Measurements from ENCODE around the gene GNG7.

Gene GNG7

DNA sequence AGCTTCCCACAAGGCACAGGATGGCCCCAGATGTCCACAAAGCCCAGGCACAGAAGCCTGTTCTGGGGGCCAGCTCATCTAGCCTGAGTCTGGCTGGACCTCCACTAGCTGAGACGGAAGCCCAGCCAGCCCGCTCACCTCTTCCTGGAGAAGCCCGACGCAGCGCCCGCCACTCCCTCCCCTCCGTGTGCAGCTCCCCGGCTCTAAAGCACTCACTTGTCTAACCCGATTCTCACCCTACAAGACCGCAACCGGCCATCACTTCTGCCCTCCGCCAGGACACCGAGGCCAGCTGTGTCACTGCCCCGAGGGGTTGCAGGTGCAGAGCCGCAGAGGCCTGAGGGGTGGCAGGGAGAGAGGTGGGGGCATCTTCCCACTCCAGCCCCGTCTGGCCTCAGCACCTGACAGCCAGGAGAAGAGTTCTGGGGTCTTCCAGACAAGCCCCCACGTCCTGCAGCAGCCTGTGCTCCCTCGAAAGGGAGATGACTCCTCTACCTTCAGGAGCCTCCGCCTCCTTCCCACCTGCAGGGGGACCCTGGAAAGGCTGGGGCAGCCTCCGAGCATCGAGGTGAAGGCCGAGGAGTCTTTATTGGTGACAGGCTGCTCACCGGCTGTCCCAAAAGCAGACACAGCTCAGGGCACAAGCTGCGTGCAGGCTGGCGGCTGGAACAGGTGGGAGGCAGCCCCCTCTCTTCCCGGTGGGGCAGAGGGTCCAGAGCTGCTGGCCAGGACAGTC is 24.6 kb upstream of the GNG7 start:
- DNase-seq (ENCODE audit: low read depth in 2 of 3, low spot score in 1 of 3) = no peak

DNA sequence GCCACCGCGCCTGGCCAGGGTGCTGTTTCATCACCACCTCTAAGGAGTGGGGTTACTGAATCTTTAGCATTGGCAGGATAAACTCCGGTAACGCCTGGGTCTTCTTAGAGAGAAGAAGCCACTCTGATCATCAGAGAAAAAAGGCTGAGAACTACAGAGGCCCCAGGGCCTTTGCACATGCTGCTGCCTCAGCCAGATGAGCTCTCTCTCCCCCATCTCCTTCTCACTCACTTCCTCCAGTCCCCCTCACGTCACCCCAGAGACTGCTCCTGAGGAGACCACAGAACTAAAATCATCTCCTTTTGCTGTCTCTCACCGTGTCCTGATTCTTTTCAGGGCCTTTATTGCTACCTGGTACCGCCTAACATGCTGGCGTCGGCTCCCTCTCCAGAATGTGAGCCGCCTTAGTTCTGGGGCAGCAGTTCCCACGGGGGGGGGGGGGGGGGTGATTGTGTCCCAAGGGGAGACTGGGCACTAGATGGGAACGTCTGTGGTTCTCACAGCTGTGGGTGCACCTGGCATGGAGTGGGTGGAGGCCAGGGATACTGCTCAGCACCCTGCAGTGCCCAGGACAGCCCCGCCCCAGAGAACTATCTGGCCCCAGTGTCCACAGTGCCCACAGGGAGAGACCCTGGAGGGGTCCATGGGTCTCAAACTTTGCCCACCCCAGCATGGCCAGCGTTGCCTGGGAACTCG is 23.8 kb upstream of the GNG7 start:
- no peak for DNase-seq (ENCODE audit: low read depth in 2 of 3, low spot score in 1 of 3)

DNA sequence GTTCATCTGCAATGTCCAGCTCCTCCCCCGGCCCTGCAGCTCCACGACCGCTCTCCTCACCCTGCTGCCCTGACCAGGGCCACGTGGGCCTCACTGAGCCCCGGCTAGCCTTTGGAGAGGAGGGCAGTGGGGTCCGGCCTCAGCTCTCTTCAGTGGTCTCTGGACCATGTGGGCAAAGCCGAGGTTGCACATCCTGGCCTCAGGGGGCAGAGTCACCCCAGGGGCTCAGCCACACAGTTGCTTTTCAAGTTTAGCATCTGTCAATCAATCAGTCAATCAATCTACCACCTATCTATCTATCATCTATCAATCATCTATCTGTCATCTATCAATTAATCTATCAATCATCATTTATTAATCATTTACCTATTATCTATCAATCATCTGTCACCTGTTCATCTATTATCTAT is 21.7 kb upstream of the GNG7 start:
- DNase-seq (ENCODE audit: low read depth in 2 of 3, low spot score in 1 of 3) = no peak

DNA sequence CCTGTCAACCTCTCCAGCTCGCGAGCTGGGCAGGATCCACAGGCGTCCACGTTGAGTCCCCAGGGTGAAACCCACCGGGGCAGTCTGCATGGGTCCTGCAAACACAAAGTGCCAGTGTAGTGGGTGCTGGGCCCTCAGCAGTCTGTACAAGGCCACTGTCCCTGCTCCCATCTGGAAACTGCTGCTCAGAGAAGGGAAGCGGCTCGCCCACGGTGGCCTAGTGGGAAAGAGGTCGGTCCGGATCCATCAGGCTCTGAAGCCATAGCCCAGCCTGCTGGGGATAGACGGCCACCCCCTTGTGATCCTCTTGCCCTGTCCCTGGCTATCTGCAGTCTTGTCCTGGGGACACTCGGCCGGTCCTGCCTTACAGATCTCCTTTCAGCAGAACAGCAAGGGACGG is 21.3 kb upstream of the GNG7 start:
- DNase-seq (ENCODE audit: low read depth in 2 of 3, low spot score in 1 of 3) = no peak

DNA sequence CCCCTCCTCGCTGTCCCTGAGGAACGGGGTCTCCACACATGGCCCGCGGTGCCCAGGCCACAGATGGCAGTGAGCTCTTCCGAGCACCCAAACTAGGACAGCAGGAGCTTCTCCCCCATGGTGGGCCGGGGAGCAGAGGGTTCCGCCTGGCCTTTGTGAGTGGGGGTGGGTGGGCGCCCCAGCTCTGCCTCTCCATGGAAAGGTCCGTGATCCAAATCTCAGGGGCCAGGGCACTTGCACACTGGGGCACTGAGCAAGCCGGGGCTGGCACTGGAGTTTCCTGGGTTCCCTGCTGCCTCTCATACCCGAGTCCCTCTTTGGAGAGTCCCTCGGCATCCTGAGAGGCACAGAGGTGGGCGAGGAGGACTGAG is 20.8 kb upstream of the GNG7 start:
- no peak for DNase-seq (ENCODE audit: low read depth in 2 of 3, low spot score in 1 of 3)

DNA sequence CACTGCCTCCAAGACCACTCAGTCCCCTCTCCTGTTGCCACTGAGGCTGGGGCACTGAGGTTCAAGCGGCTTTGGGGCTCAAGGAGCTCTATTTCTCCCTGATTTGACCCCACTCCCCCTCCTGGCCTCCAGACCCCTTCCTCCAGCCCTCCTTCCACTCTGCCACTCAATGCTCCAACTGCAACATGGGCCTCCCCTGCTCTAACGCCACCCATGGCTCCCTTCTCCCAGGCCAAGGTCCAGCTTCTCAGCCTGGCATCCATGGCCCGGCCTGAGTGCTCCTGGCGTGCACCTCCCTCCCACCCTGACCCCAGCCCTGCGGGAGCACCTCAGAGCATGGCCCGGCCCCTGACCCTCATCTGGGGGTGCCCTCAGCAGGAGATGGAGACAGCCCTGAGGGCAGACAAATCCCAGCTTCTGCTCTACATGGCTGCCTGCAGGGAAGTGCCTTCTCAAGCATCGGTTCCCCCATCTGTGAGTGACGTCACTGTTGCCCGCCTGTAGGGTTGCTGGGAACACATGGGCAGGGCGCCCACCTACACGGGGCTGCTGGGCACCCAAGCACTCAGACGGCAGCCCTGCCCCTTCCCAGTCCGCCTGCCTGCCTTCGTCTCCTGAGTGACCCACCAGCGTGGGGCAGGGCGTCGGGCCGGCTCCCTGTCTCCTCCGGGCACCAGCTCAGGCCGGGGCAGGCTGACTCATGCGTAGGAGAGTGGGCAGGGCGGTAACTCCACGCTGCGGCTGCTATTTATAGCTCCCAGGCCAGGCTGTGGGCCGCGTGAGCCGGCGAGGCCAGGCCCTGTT is 20.2 kb upstream of the GNG7 start:
- DNase-seq (ENCODE audit: low read depth in 2 of 3, low spot score in 1 of 3) = no peak

DNA sequence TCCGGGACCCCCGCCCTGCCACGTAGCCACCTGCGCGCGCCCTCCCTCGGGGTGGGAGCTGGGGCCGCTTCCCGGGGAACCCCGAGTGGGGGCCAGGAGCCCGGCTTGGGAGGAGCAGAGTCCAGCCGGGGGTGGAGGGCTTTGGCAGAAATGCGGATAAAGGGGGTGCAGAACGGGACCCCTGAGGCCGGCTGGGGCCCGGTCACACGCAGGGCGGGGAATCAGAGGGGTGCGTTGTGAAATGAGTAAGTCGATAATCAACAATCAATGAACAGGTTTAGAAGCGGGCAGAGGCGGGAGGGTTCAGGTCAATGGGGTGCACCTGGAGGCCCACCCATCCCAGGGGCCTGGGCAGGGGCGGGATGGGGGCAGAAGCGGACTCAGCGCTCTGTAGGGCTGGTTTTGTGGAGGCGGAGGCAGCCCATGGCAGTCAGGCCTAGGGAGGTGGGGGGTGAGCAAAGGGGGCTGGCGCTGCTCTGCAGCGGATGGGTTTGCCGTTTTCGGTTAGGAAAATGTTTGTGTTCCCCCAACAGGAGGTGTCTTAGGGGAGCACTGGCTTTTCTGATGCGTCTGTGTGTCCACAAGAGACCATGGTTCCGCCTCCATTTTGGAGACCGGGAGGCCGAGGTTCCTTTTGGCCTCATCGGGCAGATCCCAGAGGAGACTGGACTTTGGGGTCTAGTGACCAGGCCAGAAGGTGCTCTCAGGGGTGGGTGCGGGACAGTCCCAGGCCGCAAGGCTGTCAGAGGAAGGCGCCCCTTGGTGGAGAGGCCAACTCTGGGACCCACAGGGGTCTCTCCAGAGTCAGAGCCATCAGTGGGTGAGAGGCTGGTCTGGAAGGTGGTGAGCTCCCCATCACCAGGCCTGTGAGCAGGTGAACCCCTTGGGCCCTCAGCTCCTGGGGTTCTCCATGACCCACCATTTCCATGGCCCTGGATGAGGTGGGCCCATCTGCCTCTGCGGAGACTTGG is 19.4 kb upstream of the GNG7 start:
- DNase-seq (ENCODE audit: low read depth in 2 of 3, low spot score in 1 of 3) = no peak

DNA sequence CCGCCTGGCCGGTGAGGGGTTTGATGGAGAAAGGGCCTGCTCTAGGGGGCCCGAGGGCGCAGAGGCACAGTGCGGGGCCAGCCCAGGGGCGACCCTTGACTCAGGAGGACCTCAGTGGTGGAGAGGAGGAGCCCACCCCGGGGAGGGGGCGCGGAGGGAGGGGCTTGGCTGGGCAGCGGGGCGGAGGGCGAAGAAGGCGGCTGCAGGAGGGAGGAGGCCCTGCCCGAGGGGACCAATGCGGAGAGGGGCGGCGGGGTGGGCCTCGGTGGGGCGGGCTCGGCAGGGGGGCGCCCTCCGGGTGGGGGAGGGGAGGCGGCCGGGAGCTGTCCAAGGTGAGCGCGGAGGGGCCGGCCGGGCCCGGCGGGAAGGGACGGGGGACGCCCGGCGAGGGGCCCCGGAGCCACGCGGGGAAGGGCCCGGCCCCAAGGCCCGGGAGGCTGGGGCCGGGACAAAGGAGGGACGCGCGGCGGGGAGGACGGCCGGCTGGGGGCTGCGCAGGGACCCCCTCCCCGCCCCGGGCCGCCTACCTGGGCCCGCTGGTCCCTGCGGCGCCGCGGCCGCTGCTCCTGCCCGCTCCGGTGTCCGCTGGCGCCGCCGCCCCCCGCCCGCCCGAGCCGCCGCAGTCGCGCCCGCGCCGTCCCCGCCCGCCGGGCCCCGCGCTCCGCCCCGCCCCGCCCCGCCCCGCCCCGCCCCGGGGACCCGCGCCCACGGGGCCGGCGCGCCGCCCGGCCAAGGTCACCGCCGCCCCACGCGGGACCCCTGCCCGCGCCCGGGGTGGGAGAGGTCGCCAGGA is 18.5 kb upstream of the GNG7 start, which contains the start of gene DIRAS1:
DIRAS1 (minus strand) TSS at position 596 of the 793 bp plus-strand sequence. CDS start 3,566 bp downstream, outside the sequence.
- no peak for DNase-seq (ENCODE audit: low read depth in 2 of 3, low spot score in 1 of 3)

DNA sequence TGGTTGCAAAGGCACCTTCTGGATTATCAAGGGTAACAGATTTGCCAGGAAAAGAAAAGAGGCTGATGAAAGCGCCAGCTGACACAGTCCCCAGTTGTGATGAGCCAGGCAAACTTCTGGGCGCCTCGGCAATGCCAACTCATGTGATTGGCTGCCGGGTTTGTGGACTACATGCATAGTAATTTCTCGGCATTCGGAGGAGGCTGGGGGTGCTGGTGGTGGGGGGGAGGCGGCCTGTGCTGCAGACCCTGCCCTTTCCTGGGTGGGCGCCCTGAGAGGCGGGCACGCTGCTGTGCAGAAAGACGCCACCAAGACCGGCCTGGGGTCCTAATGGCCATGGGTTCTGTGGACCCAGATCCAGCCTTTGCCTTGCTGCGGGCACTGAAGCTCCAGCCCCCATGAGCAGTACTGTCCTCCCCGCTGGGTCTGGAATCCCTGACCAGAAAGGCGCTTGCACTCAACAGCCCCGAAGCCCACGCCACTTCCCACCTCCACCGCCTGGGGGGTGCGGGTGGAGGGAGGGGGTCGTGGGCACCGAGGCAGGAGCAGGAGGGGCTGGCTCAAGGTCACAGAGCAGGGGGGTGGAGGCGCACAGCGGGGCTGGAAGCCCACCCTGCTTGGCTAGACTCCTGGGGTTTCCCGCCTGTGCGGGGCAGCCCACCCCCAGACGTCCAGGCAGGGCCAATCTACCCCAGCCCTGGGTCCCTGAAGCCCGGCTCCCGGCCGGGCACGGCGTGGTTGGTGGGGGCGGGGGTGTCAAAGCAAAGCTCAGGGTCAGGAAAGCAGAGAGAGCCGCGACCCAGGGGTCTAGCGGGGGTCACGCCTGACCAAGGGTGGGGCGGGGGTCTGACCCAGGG is 17.7 kb upstream of the GNG7 start:
- no peak for DNase-seq (ENCODE audit: low read depth in 2 of 3, low spot score in 1 of 3)

DNA sequence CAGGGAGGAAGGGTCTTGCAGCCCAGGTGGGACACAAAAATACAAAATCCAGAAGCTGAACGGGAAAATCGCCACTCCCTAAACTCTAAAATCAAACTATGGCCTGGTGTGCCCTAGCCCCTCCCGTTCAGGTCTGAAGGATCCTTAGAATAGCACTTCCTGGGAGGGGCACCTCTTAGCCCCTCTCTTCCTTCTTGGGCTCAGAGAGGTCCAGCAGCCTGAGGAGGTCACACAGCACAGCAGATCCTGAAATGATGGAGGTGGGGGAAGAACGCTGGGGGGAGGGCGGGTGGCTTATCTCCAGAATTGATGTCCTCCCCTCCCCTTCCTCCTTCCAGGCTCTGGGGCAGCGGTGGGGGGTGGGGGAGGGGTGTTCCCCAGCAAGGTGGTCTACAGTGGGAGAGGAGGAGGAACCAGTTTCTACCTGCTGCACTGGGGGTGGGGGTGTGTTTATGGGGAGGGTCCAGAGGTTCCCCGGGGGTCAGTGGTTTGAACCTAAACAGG is 16.8 kb upstream of the GNG7 start:
- DNase-seq (ENCODE audit: low read depth in 2 of 3, low spot score in 1 of 3) = no peak

DNA sequence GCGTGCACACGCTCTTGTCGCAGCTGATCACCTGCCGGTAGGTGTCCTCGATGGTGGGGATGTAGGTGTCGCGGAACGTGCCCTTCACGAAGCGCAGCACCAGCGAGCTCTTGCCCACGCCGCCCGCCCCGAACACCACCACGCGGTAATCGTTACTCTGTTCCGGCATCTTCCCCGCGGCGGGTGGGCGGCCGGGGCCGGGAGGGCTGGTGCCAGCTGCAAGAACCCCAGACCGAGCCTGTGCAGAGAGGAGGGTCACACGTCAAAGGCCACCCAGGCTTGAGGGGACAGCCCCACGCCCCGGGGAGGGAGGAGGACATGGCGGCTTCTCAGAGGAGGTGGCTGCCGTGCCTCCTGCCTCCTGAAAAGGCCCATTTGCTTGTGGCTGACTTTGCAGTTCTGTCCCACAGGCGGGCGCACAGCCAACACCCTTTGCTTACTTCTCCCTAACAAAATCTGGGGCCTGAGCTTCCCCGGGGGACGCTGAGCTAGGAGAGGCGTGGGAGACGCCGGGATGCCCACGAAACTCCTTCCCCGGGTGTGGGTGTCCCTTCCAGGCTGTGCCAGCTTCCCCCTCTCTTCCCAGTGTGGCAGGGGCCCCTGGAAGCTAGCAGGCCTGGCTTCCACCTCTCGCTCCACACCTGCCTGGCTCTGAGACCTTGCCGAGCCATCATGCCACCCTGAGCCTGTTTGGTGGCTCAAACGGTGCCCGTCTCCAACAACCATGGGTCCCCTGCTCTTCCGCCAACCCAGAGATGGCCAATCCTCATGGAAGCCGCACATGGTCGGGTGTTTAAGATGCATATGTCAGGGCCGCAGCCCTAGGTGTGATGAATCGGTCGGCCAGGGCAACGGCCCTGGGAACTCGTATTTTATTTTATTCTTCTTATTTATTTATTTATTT is 15.4 kb upstream of the GNG7 start:
- no peak for DNase-seq (ENCODE audit: low read depth in 2 of 3, low spot score in 1 of 3)

DNA sequence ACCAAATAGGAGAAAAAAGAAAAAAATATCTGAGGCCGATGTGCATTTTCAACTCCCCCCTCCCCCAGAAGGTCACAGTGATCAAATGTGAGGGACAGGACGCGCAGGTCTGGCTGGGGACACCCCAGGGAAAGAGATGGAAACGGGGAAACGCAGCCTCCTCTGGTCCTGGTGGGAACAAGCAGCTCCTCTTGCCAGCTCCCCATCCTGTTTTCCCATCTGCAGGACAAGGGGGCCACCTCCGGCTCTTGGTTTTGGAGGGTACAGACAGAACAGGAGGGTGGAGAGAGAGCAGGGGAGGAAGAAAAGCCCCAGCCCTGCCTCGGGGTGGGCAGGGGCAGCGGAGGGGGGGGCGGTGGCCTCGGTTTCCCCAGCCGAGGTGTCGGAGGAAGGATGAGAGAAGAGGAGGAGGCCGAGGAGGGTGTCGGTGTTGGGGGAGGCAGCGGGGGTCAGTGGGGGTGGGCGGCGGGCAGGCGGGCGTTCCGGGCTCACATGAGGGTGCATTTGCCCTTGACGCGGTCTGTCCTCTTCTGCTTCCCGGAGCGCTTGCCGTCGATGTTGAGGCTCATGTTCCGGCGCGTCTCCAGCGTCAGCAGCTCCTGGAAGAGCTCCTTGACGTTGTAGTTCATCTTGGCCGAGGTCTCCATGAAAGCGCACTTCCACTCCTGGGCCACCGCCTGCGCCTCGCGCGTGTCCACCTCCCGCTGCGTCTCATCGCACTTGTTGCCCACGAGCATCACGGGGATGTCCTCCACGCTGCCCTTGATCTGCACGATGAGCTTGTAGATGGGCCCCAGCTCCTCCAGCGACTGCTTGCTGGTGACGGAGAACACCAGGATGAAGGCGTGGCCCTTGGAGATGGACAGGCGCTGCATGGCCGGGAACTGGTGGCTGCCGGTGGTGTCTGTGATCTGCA is 14.5 kb upstream of the GNG7 start:
- no peak for DNase-seq (ENCODE audit: low read depth in 2 of 3, low spot score in 1 of 3)

DNA sequence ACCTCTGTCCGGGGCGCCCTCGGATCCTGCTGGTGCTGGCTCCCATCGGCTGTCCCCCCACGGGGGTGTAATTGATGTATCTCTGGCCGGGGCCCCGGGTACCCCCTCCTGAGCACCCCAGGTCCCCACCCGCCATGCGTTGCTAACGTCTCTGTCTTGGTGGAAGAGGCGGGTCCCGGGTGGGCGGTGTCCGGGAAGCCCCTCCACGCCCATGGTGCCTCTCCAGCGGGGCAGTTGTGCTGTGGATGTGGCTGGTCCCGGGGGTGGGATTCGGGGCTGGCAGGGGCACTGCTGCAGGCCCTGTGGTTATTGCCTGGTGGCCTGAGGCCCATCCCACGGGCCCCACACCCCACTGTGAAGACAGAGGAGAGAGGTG is 13.8 kb upstream of the GNG7 start:
- no peak for DNase-seq (ENCODE audit: low read depth in 2 of 3, low spot score in 1 of 3)

DNA sequence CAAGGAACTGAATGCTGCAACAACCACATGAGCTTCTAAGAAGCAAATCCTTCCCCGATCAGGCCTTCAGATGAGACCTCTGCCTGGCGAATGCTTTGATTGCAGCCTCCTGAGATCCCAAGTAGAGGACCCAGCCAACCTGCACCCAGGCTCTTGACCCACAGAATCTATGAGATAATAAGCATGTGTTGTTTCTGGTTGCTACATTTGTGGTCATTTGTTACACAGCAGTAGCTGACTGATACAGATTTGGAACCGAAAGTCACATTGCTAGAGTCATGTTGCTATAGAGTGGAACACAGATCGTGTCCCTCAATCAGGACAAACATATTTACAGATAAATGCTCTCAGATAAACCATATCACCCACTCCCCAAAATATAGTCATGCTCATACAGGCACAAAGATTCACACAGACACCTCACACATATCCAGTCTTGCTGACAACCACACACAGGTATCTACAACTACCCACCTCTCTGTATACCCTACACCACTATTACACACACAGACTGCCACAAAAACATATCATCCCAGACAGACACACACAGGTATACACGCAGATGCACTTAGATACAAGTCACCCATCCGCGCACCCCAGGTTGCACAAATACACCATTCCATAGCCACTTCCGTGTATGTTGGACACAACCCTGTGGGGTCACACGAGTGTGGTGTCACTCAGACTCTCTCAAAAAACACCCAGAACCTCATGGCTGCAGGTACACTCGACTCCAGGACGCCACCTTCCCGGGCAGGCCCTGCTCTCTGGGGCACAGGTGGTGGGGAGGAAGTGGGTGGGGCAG is 13.2 kb upstream of the GNG7 start:
- no peak for DNase-seq (ENCODE audit: low read depth in 2 of 3, low spot score in 1 of 3)

DNA sequence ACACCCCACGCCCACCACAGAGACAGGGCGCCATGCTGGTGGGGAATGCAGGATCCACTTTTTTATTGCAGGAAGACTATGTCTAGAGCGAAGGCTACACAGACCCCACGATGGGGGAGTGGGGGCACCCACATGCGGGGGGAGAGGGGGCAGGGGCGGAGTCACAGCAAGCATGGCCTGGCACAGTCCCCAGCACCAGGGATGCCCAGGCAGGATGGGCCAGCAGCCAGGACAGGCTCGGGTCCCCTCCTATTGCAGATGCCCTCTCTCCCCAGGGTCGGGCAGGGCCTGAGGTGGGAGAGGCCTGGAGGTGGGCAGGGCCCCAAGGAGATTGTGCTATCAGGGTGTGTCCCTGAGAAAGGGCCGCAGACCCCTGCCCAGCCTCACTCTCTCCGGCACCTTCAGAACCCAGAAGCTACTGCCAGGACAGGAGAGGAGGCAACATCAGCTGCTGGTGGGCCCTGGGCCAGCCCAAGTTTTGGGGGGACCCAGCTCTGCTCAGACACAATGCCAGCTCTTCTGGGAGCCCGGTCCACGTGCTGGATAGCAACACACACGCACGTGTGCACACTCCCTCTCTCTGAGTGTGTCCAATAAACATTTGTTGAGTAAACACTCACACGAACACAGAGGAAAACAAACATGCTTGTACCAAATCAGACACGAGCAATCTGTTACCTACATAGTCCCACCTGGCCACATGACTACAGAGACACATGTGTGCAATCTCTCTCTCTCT is 12.2 kb upstream of the GNG7 start:
- no peak for DNase-seq (ENCODE audit: low read depth in 2 of 3, low spot score in 1 of 3)
